Fibroblast of skin of left quadriceps (primary cell): Measurements from ENCODE around the gene RIPOR3.
"Not testable (repeated sequence)": the region's sequence is repeated elsewhere in the genome, so short reads cannot be mapped to it uniquely, and the experiment has no call there.

Experiments used
- DNase-seq, 2 experiments: peaks; one replicate each; pipeline ENCODE4 v3.0.0-alpha.2; 2013; ENCODE audit warnings: low read depth in 2 of 2

Gene RIPOR3

GRCh38 chr20:50724851-50725723 is 33.7 kb upstream of the RIPOR3 start:
- peak; percentile 73 to 74 for DNase-seq

- DNase-seq: no peak
These were observed 32.9 kb upstream of the RIPOR3 start for GRCh38 chr20:50724112-50724725.

DNA sequence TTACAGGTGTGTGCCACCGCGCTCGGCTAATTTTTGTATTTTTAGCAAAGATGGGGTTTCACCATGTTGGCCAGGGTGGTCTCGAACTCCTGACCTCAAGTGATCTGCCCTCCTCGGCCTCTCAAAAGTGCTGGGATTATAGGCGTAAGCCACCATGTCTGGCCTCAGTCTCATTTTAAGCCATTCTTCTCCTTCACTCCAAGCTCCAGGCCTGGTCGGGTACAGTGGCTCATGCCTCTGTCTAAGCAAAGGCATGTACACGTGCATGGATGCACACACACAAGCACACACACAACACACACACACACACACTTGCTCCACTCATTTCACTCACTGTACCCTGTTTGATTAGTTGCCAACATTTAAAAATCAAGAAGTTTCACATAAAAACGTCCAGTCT is 32.3 kb upstream of the RIPOR3 start:
- DNase-seq: no peak

- no peak for DNase-seq
These were observed 31.2 kb upstream of the RIPOR3 start for GRCh38 chr20:50722424-50723155.

DNA sequence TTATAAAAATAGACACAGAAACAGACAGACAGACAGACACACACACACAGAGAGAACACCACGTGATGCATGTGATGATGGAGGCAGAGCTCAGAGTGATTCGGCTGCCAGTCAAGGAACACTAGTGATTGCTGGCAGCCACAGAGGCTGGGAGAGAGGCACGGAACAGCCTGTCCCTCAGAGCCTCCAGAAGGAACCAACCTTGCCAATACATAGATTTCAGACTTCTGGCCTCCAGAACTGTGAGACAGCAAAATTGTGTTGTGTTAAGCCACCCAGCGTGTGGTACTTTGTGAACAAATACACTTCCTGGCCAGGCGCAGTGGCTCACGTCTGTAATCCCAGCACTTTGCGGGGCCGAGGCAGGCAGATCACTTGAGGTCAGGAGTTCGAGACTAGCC is 30.5 kb upstream of the RIPOR3 start:
- no peak for DNase-seq

DNA sequence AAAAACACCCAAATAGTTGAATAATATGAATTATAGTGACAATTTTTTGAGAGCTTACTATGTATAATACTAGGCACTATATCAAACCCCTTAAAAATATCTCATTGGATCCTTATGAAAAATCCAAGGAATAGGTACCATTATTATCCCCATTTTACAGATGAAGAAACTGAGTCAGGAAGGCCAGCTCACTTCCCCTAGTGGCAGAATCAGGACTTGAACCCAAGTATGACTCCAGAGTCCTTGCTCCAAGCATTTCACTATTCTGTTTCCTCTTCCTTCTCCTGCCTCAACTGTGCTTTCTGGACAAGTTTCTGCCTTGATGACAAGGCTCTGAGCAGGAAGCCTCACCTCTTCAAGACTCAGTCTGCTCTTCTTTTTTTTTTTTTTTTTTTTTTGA is 29.2 kb upstream of the RIPOR3 start:
- no peak for DNase-seq

GRCh38 chr20:50720026-50720425 is 28.7 kb upstream of the RIPOR3 start:
- no peak for DNase-seq

DNA sequence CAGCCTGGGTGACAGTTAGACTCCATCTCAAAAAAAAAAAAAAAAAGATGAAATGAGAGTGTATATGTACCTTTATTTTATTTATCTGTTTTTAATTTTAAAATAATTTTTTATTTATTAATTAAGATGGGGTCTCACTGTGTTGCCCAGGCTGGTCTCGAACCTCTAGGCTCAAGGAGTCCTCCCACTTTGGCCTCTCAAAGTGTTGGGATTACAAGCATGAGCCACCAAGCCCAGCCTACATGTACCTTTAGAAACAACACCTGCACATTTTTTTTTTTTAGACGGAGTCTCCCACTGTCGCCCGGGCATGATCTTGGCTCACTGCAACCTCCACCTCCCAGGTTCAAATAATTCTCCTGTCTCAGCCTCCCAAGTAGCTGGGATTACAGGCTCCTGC is 28.0 kb upstream of the RIPOR3 start:
- DNase-seq: no peak

- no peak for DNase-seq
These were observed 26.8 kb upstream of the RIPOR3 start for GRCh38 chr20:50717974-50718761.

DNA sequence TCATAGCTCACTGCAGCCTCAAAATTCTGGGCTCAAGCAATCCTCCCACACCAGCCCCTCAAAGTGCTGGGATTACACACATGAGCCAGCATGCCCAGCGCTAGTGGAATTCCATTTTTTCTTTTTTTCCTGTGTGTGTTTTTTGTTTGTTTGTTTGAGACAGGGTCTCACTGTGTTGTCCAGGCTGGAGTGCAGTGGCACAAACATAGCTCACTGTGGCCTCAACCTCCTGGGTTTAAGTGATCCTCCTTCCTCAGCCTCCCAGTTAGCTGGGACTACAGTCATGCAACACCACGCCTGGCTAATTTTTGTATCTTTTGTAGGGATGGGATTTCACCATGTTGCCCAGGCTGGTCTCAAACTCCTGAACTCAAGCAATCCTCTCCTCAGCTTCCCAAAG is 26.0 kb upstream of the RIPOR3 start:
- no peak for DNase-seq

GRCh38 chr20:50716518-50716917 is 25.2 kb upstream of the RIPOR3 start:
- no peak for DNase-seq

GRCh38 chr20:50715694-50716093 is 24.4 kb upstream of the RIPOR3 start:
- no peak for DNase-seq

DNA sequence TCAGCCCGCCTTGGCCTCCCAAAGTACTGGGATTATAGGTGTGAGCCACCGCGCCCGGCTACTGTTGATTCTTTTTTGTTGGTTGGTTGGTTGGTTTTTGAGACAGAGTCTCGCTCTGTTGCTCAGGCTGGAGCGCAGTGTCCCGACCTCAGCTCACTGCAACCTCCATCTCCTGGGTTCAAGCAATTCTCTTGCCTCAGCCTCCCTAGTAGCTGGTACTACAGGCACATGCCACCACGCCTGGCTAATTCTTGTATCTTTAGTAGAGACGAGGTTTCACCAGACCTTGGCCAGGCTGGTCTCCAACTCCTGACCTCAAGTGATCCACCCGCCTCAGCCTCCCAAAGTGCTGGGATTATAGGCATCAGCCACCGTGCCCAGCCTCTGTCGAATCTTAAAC is 23.1 kb upstream of the RIPOR3 start:
- not testable (repeated sequence) for DNase-seq

- no peak for DNase-seq
These were observed 22.3 kb upstream of the RIPOR3 start for GRCh38 chr20:50713657-50714101.

DNA sequence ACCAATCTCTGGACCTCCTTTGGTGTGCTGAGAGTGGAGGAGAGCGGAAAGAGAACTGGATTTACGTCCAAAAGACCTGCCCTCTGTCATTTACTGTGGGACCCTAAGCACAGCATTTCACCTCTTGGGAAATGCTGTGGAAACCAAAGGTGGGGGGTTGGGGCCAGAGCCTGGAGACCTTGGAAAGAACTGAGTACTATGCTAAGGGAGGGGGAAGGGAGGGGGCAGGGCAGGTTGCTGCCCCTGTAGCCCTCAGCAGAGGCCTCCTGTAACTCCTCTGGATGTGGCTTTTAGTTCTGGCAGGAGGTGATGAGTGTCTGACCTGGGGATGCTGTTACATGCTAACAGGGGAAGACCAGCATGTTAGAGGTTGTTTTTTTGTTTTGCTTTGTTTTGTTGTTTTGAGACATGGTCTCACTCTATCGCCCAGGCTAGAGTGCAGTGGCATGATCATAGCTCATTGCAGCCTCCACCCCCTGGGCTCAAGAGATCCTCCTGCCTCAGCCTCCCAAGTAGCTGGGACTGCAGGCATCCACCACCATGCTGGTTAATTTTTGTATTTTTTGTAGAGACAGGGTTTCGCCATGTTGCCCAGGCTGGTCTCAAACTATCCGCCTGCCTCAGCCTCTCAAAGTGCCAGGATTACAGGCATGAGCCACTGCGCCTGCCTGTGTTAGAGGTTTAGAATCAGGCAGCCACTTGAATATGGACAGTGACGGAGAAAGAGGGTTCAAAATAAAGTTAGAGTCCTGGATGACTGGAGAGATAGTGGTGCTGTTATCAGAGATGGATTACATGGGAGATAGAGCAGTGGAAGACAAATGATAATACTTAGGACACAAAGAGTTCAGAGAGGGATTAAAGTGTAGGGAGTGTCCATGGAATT is 21.7 kb upstream of the RIPOR3 start:
- DNase-seq: no peak

DNA sequence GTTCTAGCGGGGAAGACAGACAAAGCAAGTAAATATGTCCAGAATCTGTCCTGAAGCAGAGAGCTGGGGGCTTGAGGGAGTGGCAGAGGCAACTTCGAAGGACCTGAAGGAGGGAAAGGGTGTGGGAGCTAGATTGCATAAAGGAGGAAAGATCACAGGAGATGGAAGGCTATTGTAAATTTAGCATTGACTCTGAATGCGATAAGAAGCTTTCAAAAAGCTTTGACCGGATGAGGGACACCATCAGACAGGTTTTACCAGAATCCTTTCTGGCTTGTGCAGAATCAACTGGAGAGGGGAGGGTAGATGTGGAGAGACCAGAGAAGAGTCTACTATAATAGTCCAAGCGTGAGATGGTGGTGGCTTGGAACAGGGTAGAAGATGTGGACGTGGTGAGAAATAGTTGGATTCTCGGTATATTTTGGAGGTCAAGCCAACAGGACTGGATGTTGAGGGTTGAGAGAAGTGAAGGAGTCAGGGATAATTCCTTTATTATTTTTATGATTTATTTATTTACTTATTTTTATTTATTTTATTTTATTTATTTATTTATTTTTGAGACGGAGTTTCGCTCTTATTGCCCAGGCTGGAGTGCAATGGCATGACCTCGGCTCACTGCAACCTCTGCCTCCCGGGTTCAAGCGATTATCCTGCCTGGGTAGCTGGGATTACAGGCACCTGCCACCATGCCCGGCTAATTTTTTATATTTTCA is 19.9 kb upstream of the RIPOR3 start:
- DNase-seq: no peak

DNA sequence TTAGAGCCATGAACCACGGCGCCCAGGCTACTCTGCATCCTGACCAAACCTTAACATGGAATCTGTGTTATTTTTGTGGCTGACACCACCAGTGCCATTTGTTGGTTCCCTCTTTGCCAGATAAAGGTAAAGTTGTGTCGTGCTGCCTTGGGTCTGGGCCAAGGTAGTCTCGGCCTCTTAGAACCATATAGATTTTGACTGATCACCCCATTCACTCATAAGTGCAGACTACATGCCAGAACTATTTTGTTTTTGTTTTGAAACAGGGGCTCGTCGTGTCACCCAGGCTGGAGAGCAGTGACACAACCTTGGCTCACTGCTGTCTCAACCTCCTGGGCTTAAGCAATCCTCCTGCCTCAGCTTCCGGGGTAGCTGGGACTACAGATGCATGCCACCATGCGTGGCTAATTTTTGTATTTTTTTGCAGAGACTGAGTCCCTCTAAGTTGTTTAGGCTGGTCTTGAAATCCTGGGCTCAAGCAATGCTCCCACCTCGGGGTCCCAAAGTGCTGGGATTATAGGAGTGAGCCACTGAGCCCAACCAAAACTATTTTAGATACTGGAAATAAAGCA is 19.2 kb upstream of the RIPOR3 start:
- DNase-seq: no peak

- DNase-seq: no peak
These were observed 18.3 kb upstream of the RIPOR3 start for GRCh38 chr20:50709636-50709973.

DNA sequence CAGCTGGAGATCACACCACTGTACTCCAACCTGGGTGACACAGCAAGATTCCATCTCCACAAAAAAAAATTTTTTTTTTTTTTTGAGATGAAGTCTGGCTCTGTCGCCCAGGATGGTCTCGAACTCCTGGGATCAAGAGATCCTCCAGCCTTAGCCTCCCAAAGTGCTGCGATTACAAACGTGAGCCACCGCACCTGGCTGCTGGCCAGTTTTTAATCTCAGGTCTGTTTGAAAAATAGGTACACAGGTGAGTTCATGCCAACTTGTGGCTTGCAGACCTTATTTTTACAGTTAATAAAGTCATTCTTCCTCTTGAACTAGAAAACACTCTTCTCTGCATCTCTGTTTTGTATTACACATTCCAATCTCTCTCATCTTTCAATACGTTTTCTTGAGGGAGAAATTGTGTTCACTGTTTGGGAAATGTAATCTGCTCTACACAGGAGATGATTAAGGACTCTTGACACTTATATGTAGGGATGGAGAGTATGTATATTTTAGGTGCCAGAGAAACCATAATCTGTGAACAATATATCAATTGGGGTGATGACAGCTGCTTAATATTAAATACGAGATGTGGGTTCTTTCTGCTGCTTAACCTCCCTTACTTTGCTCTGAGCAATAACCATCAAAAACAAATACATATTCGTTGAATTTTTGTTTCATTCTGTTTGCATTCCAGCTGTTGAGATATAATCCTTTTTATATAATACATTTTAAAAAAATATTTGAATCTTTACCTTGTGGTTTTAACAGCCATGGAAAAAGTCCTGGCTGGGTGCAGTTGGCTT is 17.7 kb upstream of the RIPOR3 start:
- peak; percentile 97 for DNase-seq
